Measurements from ENCODE around the gene CFAP74. TPM values are rescaled to one million over a fixed set of nuclear protein-coding genes. Genes with fewer than 3 reads are reported as not detected.

CFAP74 gene
- polyA plus RNA-seq, 1 donor (not counting 4 experiments of a cell fraction or from before 2014, with no cell fraction given): not detected

DNA sequence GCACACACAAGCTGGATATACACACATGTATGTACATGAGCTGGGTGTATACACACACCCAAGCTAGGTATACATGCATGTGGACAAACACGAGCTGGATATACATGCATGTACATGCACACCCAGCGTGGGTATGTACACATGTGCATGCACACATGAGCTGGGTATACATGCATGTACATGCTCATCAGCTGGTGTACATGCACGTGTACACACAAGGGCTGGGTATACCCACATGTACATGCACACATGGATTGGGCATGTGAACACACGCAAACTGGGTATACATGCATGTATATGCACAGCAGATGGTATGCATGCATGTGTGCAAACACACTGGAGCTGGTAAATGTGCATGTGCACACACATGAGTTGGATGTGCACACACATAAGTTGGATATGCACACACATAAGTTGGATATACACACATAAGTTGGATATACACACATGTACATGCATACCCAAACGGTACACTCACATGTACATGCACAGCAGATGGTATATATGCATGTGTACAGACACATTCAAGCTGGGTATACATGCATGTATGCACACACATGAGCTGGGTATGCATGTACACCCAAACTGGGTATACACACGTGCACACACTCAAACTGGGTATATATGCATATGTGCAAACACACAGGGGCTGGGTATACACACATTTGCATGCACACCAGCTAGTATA is 105.2 kb downstream of the CFAP74 start:
- Histone ChIP-seq H3K4me2 (ENCODE audit: control insufficient read depth, extremely low read depth, insufficient read depth, low read depth, low read length) (no peak overlapping the region), H3K27me3 (ENCODE audit: control insufficient read depth, extremely low read depth, insufficient read depth, low read length) (peaks cover 12% of the 10 kb centered on the region), H4K20me1 (ENCODE audit: control insufficient read depth, extremely low read depth, insufficient read depth, low read length) (no peaks in the 10 kb centered on the region), H2AFZ (ENCODE audit: control insufficient read depth, low read length) (no peak overlapping the region), H3K9me3 (ENCODE audit: control insufficient read depth, low read depth, low read length) (no peaks in the 10 kb centered on the region), H3K9me1 (ENCODE audit: control insufficient read depth, extremely low read depth, insufficient read depth, low read length) (no peaks in the 10 kb centered on the region), H3K4me1 (ENCODE audit: control insufficient read depth, extremely low read depth, insufficient read depth, low read length) (peaks cover 9% of the 10 kb centered on the region), H3K4me3 (ENCODE audit: control insufficient read depth in 2 of 3, extremely low read depth in 1 of 3, insufficient read depth in 2 of 3, low read depth in 1 of 3, low read length in 3 of 3) (no peak overlapping the region), H3K79me2 (ENCODE audit: control insufficient read depth, insufficient read depth, low read length) (no peaks in the 10 kb centered on the region), H3K27ac (ENCODE audit: control insufficient read depth, insufficient read depth, low read length) (no peak overlapping the region), H3K36me3 (ENCODE audit: control insufficient read depth in 2 of 2, extremely low read depth in 1 of 2, insufficient read depth in 2 of 2, low read length in 2 of 2) (no peaks in the 10 kb centered on the region), H3K9ac (ENCODE audit: control insufficient read depth, extremely low read depth, insufficient read depth, low read length) (no peak overlapping the region)
- peak; percentile 63 for FAIRE-seq
- dilution Hi-C loops (cut with MboI; ENCODE audit: extremely low pct_ligation_motif_present, low sequenced_read_pairs): no loop called here
- DNase-seq (ENCODE audit: low read depth, low spot score): no peak
- no peak for TF ChIP-seq EZH2 (IDR thresholded peaks at IDR 0.05; ENCODE audit: low read length)
- TF ChIP-seq, protein P1, sequence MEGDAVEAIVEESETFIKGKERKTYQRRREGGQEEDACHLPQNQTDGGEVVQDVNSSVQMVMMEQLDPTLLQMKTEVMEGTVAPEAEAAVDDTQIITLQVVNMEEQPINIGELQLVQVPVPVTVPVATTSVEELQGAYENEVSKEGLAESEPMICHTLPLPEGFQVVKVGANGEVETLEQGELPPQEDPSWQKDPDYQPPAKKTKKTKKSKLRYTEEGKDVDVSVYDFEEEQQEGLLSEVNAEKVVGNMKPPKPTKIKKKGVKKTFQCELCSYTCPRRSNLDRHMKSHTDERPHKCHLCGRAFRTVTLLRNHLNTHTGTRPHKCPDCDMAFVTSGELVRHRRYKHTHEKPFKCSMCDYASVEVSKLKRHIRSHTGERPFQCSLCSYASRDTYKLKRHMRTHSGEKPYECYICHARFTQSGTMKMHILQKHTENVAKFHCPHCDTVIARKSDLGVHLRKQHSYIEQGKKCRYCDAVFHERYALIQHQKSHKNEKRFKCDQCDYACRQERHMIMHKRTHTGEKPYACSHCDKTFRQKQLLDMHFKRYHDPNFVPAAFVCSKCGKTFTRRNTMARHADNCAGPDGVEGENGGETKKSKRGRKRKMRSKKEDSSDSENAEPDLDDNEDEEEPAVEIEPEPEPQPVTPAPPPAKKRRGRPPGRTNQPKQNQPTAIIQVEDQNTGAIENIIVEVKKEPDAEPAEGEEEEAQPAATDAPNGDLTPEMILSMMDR (optimal IDR thresholded peaks at IDR 0.05 in 1 of 3, IDR thresholded peaks at IDR 0.05 in 1 of 3, conservative IDR thresholded peaks at IDR 0.05 in 1 of 3; ENCODE audit: extremely low read depth in 1 of 3, insufficient read depth in 2 of 3, low read length in 3 of 3): no peak

DNA sequence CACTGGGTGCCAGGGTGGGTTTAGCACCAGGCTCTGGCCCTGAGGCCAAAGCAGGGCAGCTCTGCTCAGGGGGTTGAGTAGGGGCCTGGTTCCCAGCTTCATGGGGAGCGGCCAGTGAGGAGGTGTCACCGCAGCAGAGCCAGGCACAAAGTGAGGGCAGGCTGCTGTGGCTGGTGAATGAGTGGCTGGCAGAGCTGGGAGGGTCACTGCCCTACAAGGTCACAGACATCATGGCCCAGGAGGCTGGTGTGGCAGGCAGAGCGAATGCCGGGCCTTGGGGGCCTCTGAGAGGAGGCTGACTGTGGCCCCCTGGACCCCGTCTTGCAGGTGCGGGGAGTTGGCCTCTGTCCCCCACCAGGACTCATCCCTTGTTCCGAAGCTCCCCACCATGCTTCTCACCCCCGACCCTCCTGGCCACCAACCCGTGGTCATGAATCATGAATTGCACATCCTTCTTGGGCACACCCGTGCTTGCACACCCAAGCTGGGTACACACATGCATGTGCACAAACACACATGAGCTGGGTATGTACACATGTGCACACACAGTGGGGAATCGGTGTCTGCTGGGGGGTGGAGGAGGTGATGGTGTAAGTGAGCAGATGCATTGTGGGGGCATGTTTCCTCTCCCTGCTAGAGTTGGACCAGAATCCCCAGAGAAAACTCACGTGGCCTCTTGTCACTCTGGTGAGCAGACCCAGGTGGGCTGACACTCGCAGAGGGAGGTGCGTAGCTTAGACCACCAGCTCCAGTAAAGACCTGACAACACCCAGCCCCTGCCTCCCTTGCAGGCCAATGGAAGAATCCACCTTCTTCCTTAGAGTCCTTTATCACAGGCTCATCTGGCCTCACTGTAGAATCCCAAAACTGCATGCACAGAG is 107.9 kb downstream of the CFAP74 start:
- no peak for DNase-seq (ENCODE audit: low read depth, low spot score)
- no peak for FAIRE-seq
- dilution Hi-C loops (cut with MboI; ENCODE audit: extremely low pct_ligation_motif_present, low sequenced_read_pairs): no loop called here
- Histone ChIP-seq H3K4me1 (ENCODE audit: control insufficient read depth, extremely low read depth, insufficient read depth, low read length) (peaks cover 20% of the 10 kb centered on the region), H3K36me3 (ENCODE audit: control insufficient read depth in 2 of 2, extremely low read depth in 1 of 2, insufficient read depth in 2 of 2, low read length in 2 of 2) (no peaks in the 10 kb centered on the region), H2AFZ (ENCODE audit: control insufficient read depth, low read length) (no peak overlapping the region), H3K9ac (ENCODE audit: control insufficient read depth, extremely low read depth, insufficient read depth, low read length) (no peak overlapping the region), H3K27me3 (ENCODE audit: control insufficient read depth, extremely low read depth, insufficient read depth, low read length) (peaks cover 5% of the 10 kb centered on the region), H3K27ac (ENCODE audit: control insufficient read depth, insufficient read depth, low read length) (no peak overlapping the region), H3K4me2 (ENCODE audit: control insufficient read depth, extremely low read depth, insufficient read depth, low read depth, low read length) (no peak overlapping the region), H3K9me3 (ENCODE audit: control insufficient read depth, low read depth, low read length) (no peaks in the 10 kb centered on the region), H4K20me1 (ENCODE audit: control insufficient read depth, extremely low read depth, insufficient read depth, low read length) (no peaks in the 10 kb centered on the region), H3K79me2 (ENCODE audit: control insufficient read depth, insufficient read depth, low read length) (peaks cover 4% of the 10 kb centered on the region), H3K4me3 (ENCODE audit: control insufficient read depth in 2 of 3, extremely low read depth in 1 of 3, insufficient read depth in 2 of 3, low read depth in 1 of 3, low read length in 3 of 3) (no peak overlapping the region), H3K9me1 (ENCODE audit: control insufficient read depth, extremely low read depth, insufficient read depth, low read length) (no peaks in the 10 kb centered on the region)
- TF ChIP-seq EZH2 (IDR thresholded peaks at IDR 0.05; ENCODE audit: low read length): no peak
- TF ChIP-seq, protein P1 (optimal IDR thresholded peaks at IDR 0.05 in 1 of 3, IDR thresholded peaks at IDR 0.05 in 1 of 3, conservative IDR thresholded peaks at IDR 0.05 in 1 of 3; ENCODE audit: extremely low read depth in 1 of 3, insufficient read depth in 2 of 3, low read length in 3 of 3): no peak
